Cardiac muscle cell (in vitro differentiated cells and primary cell): ENCODE data around the gene SSBP2. TPM values are rescaled to one million over a fixed set of nuclear protein-coding genes. Genes with fewer than 3 reads are reported as not detected.

ENCODE experiments used
- DNase-seq, 2 donors: peaks; one replicate each; pipeline versions ENCODE4 v3.0.0 to v3.0.0-alpha.2; 2010 to 2017; ENCODE audit warnings: low read depth in 1 of 2, low spot score in 1 of 2
- H3K27ac ChIP-seq: fragments of 200-600 bp; sonication (generic); 2 replicates; pipeline ENCODE4 v1.5.1; 2016
- H3K27me3 ChIP-seq: fragments of 200-600 bp; sonication (generic); 2 replicates; pipeline ENCODE4 v1.6.0; 2016; ENCODE audit warnings: control low read depth
- H3K36me3 ChIP-seq: fragments of 200-600 bp; sonication (generic); 2 replicates; pipeline ENCODE4 v1.5.1; 2016; ENCODE audit warnings: control low read depth
- H3K4me1 ChIP-seq: fragments of 200-600 bp; sonication (generic); 2 replicates; pipeline ENCODE4 v1.8.1; 2017; ENCODE audit warnings: low read depth, mild to moderate bottlenecking, mixed run types
- H3K4me3 ChIP-seq: fragments of 200-600 bp; sonication (generic); 2 replicates; pipeline ENCODE4 v1.5.1; 2016; ENCODE audit warnings: mild to moderate bottlenecking
- H3K9me3 ChIP-seq: fragments of 200-600 bp; sonication (generic); 2 replicates; pipeline ENCODE4 v1.5.1; 2017; ENCODE audit warnings: low read depth, mild to moderate bottlenecking, control low read depth
- CTCF ChIP-seq: IDR thresholded peaks from 2 replicates; pipeline ENCODE4 v1.5.1; 2012; ENCODE audit warnings: low read depth, mild to moderate bottlenecking, low read length
- polyA plus RNA-seq: library from polyadenylated mRNA; unstranded; fragments of >200 nt; fragmentation: Nextera tagmentation; extraction: Ambion mirVana; gene quantifications from 2 replicates; pipeline ENCODE4 v1.2.1, GENCODE V29; 2016
- total RNA-seq: library from RNA; depleted of rRNA; stranded (reverse); fragments of >200 nt; gene quantifications from 2 replicates; pipeline ENCODE4 v1.2.3, GENCODE V29; 2016

Gene SSBP2
- total and polyA plus RNA-seq, 2 experiments from 2014 or later, result 117 to 174 TPM

- Histone ChIP-seq H3K9me3 (no peaks in the 10 kb centered on the region), H3K4me3 (no peak overlapping the region), H3K4me1 (no peaks in the 10 kb centered on the region), H3K36me3 (no peaks in the 10 kb centered on the region), H3K27ac (no peak overlapping the region), H3K27me3 (peaks cover 6% of the 10 kb centered on the region)
- DNase-seq, result no peak
- no peak for TF ChIP-seq CTCF
Measured at GRCh38 chr5:81398741-81399140, 352.2 kb downstream of the SSBP2 start.

GRCh38 chr5:81397176-81397575, 353.7 kb downstream of the SSBP2 start:
- no peaks in the 10 kb centered on the region for H3K4me1 ChIP-seq
- TF ChIP-seq CTCF, result no peak
- no peak overlapping the region for H3K4me3 ChIP-seq
- H3K27ac ChIP-seq, result no peak overlapping the region
- peak in 1 of 2 donors; percentile 75 for DNase-seq
- no peaks in the 10 kb centered on the region for H3K36me3 ChIP-seq
- H3K9me3 ChIP-seq, result no peaks in the 10 kb centered on the region
- H3K27me3 ChIP-seq, result peaks cover 20% of the 10 kb centered on the region

GRCh38 chr5:81395262-81395661, 355.6 kb downstream of the SSBP2 start:
- peaks cover 37% of the 10 kb centered on the region for H3K27me3 ChIP-seq
- no peak overlapping the region for H3K4me3 ChIP-seq
- peak in 1 of 2 donors; percentile 24 for DNase-seq

GRCh38 chr5:81393783-81394718, 356.8 kb downstream of the SSBP2 start, which contains the start of gene ACOT12:
ACOT12 (minus strand) TSS chr5:81394134; CDS start chr5:81394114, 20 bp downstream.
- H3K27me3 ChIP-seq, result peaks cover 37% of the 10 kb centered on the region
- H3K27ac ChIP-seq, result no peak within 1 kb of the TSS
- H3K4me3 ChIP-seq, result peak within 1 kb of the TSS; percentile 31
- H3K4me1 ChIP-seq, result no peaks in the 10 kb centered on the region
- DNase-seq, result peak; percentile 36 to 55
- no peak for TF ChIP-seq CTCF
- H3K9me3 ChIP-seq, result no peaks in the 10 kb centered on the region
- H3K36me3 ChIP-seq, result no peaks in the 10 kb centered on the region

More at GRCh38 chr5:81395262-81395661, 355.6 kb downstream of the SSBP2 start:
- no peaks in the 10 kb centered on the region for H3K36me3 ChIP-seq
- TF ChIP-seq CTCF, result no peak
- no peak overlapping the region for H3K27ac ChIP-seq
- no peaks in the 10 kb centered on the region for H3K4me1 ChIP-seq
- H3K9me3 ChIP-seq, result no peaks in the 10 kb centered on the region

GRCh38 chr5:81393430-81393782, 357.5 kb downstream of the SSBP2 start:
- no peaks in the 10 kb centered on the region for H3K36me3 ChIP-seq
- H3K4me3 ChIP-seq, result peak overlapping the region; percentile 31
- no peak for DNase-seq
- peak; percentile 20 for TF ChIP-seq CTCF
- no peaks in the 10 kb centered on the region for H3K9me3 ChIP-seq
- H3K27ac ChIP-seq, result no peak overlapping the region
- H3K4me1 ChIP-seq, result no peaks in the 10 kb centered on the region
- peaks cover 37% of the 10 kb centered on the region for H3K27me3 ChIP-seq
